GM20000 (cell line): ENCODE results near the gene PRTFDC1.

Experiments
- DNase-seq: peaks from one replicate; pipeline ENCODE4 v3.0.0; 2012; ENCODE audit warnings: low spot score
- CTCF ChIP-seq: IDR thresholded peaks from 2 replicates; pipeline ENCODE4 v1.5.1; 2012; ENCODE audit warnings: mild to moderate bottlenecking, control low read depth; ENCODE audit errors: extremely low read depth, missing control alignments

The PRTFDC1 gene

DNA sequence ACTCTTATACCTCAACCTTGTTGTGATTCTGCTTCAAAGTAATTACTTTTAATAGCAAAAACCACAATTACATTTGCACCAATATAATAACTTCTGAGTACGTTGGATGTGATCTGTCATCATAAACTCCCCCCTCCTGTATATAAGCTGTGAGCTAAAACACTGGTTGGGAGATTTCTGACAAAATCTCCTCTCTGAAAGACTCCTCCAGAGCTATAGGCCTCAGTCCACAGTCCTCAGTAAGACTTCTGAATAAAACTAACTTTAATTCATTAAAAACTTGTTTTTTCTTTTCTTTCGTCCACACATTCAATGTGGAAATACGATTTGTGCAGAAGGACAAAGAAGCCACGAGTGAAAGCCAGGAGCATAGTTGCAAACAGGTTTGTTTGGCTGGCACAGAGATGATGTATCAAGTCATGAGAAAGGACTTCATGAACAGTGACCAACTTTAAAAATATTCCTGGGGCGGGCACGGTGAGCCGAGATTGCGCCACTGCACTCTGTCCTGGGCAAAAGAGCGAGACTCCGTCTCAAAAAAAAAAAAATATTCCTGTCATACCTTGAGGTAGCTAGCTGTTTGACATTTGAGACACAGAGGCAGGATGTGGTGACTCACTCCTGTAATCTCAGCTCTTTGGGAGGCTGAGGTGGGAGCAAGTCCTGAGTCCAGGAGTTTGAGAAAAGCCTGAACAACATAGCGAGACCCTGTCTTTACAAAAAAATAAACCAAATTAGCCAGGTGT is 137.7 kb downstream of the PRTFDC1 start:
- TF ChIP-seq CTCF: no peak
- DNase-seq: no peak

DNA sequence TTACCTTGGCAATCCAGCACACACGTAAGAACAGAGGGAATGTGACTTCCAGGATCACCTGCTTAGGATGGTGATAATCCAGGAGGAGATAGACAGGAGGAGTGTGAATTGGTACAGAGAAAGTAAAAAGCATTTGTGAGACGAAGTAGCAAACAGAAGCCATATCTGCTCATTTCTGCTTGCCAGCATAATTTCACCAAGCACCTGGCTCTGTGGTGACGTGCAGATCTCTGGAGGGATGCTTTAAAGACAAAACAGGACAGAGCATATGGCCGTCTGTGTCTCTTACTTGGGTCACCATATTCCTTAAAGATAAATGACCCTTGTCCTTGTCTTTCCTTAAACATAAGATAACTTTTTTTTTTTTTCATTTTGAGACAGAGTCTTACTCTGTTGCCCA is 138.6 kb downstream of the PRTFDC1 start:
- no peak for TF ChIP-seq CTCF
- no peak for DNase-seq

DNA sequence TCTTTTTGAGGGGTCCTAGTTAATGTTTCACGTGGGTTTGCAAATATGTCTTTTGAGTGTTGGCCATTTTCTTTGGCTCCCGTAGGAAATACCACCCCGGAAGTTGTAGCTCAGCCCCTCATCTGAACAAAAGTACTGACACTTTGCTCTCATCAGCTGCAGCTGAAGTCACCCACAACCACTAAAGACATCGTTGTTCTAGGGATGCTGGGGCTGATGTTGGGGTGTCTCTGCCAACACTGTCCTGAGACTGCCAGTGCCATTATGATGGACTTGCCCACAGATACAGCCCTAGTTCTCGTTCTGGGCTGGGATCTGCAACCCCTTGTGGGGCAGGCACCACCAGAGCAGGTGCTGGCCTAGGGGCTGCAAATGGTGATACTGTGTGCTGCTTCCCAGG is 146.1 kb downstream of the PRTFDC1 start:
- no peak for TF ChIP-seq CTCF
- no peak for DNase-seq

DNA sequence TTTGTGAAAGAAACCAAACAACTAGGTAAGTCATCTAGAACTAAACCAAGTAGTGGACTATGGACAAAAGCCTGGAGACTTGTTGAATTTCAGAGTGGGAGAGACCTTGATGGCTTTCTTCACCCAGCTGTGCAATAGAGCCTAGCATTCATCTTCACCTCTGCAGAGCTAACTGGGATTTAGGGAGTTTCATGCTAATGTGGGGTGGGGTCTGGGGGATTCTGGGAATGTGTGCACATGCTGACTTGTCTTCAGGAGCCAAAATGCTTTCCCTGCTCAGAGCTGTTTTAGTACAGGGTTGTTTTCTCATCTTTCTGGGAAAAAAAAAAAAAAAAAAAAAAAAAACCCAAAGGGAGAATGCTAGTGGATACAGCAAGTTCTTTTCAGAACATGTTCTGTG is 147.4 kb downstream of the PRTFDC1 start:
- no peak for TF ChIP-seq CTCF
- no peak for DNase-seq

DNA sequence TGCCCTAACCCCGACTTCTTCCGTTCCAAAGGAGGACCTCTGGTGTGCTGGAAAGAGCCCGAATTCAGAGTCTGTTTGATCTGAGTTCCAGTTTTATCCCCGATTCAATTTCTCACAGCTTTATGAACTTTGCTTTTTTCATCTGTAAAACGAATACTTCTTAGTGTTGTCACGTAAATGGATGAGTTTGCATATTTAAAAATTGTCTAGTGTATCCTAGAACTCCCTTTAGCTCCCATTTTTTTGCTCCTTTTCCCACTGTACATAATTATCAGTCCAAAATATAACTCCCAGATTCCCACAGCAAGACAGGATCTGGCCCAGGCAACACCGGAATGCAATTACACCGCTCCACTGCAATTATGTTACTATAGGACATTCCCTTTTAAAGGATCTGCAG is 148.0 kb downstream of the PRTFDC1 start:
- TF ChIP-seq CTCF: no peak
- DNase-seq: no peak

- no peak for TF ChIP-seq CTCF
- no peak for DNase-seq
Observed at GRCh38 chr10:24802378-24802777, 150.0 kb downstream of the PRTFDC1 start.

- no peak for TF ChIP-seq CTCF
- DNase-seq: no peak
Observed at GRCh38 chr10:24800861-24801260, 151.5 kb downstream of the PRTFDC1 start.
